K562 (cell line): ENCODE measurements around the gene ADGRF5.

Experiments
- BHLHE40 ChIP-seq: IDR thresholded peaks from 2 replicates; pipeline ENCODE4 v1.6.1; 2011; ENCODE audit warnings: low read length, improper control_type of control experiment
- CHD2 ChIP-seq: IDR thresholded peaks from 2 replicates; pipeline ENCODE4 v1.6.1; 2011; ENCODE audit warnings: low read depth, low read length
- CTCF ChIP-seq, 3 experiments: IDR thresholded peaks in 2 of 3; conservative IDR thresholded peaks in 1 of 3; 2 replicates each; pipeline ENCODE4 v1.5.1; 2011 to 2012; ENCODE audit warnings: low read length in 3 of 3, mild to moderate bottlenecking in 3 of 3, control low read depth in 2 of 3, improper control_type of control experiment in 1 of 3, inconsistent platforms in 1 of 3, low read depth in 1 of 3, mixed read lengths in 1 of 3, moderate library complexity in 1 of 3; ENCODE audit not compliant: insufficient read depth in 2 of 3
- HDAC3 ChIP-seq: fragments of 450-650 bp; IDR thresholded peaks from 2 replicates; pipeline ENCODE4 v1.6.1; 2018; ENCODE audit warnings: borderline replicate concordance, mild to moderate bottlenecking, moderate library complexity; ENCODE audit not compliant: partially characterized antibody
- NFYB ChIP-seq: IDR thresholded peaks from 2 replicates; pipeline ENCODE4 v1.6.1; 2011; ENCODE audit warnings: mild to moderate bottlenecking, moderate library complexity; ENCODE audit not compliant: insufficient read length; ENCODE audit errors: extremely low read depth
- PHF21A ChIP-seq: fragments of 450-650 bp; IDR thresholded peaks from 2 replicates; pipeline ENCODE4 v1.6.1; 2017; ENCODE audit warnings: low read depth, borderline replicate concordance
- SETDB1 ChIP-seq: IDR thresholded peaks from one replicate; pipeline ENCODE4 v1.6.1; 2012; ENCODE audit warnings: low read length, control low read depth, inconsistent platforms
- TCF7L2 ChIP-seq: fragments of 150-350 bp; IDR thresholded peaks from 2 replicates; pipeline ENCODE4 v1.6.1; 2016; ENCODE audit warnings: low read depth, mild to moderate bottlenecking, low read length, moderate library complexity

- TF ChIP-seq BHLHE40 (no peak), PHF21A (no peak), HDAC3 (no peak), TCF7L2 (no peak), CHD2 (no peak), SETDB1 (no peak), CTCF (IDR thresholded peaks at IDR 0.05 in 2 of 3, conservative IDR thresholded peaks at IDR 0.05 in 1 of 3; ENCODE audit: insufficient read depth in 2 of 3, low read depth in 1 of 3, low read length in 3 of 3) (no peak), NFYB (no peak)
These were observed 33.2 kb downstream of the ADGRF5 start for GRCh38 chr6:46888578-46888977.
